CD4-positive, CD25-positive, alpha-beta regulatory T cell (primary cell): ENCODE results near the gene TBC1D17. TPM values are rescaled to one million over a fixed set of nuclear protein-coding genes. Genes with fewer than 3 reads are reported as not detected.

Experiments used
- ATAC-seq, 2 donors: fragments of 150-1000 bp; cut with Tn5 transposase; one replicate each; pipeline ENCODE4 v1.10.0; 2021; ENCODE audit warnings: low read depth in 2 of 2, moderate number of reproducible peaks in 2 of 2, moderate library complexity in 1 of 2
- DNase-seq, 3 donors: peaks; one replicate each; pipeline versions ENCODE4 v3.0.0 to v3.0.0-alpha.2; 2012 to 2022; ENCODE audit warnings: mixed read lengths in 1 of 3
- H3K27ac ChIP-seq: one replicate; pipeline ENCODE4 v1.7.0; 2013; ENCODE audit warnings: mild to moderate bottlenecking, low read length; ENCODE audit not compliant: insufficient read depth, poor library complexity, severe bottlenecking
- H3K27me3 ChIP-seq: one replicate; pipeline ENCODE4 v1.7.0; 2013; ENCODE audit warnings: low read length; ENCODE audit not compliant: control insufficient read depth, insufficient read depth
- H3K36me3 ChIP-seq: one replicate; pipeline ENCODE4 v1.7.0; 2013; ENCODE audit warnings: mild to moderate bottlenecking, low read length, moderate library complexity; ENCODE audit not compliant: control insufficient read depth, insufficient read depth
- H3K4me1 ChIP-seq: 2 replicates; pipeline ENCODE4 v1.7.0; 2013; ENCODE audit warnings: mild to moderate bottlenecking, low read length; ENCODE audit not compliant: insufficient read depth, control insufficient read depth, poor library complexity, severe bottlenecking
- H3K4me3 ChIP-seq: one replicate; pipeline ENCODE4 v1.7.0; 2013; ENCODE audit warnings: low read depth, mild to moderate bottlenecking, low read length, moderate library complexity
- H3K9me3 ChIP-seq, 2 experiments: 1 replicate in 1 of 2; 2 replicates in 1 of 2; pipeline ENCODE4 v1.7.0; 2013; ENCODE audit warnings: low read length in 2 of 2, mild to moderate bottlenecking in 1 of 2, moderate library complexity in 1 of 2; ENCODE audit not compliant: control insufficient read depth in 2 of 2
- H3K27ac Mint-ChIP-seq, 3 donors: one replicate each; pipeline ENCODE4 v1.8.0; 2020 to 2022; ENCODE audit warnings: mild to moderate bottlenecking in 3 of 3, mixed read lengths in 3 of 3, moderate library complexity in 2 of 3
- H3K27me3 Mint-ChIP-seq: one replicate; pipeline ENCODE4 v1.8.0; 2022; ENCODE audit warnings: mild to moderate bottlenecking, mixed read lengths
- H3K36me3 Mint-ChIP-seq: one replicate; pipeline ENCODE4 v1.8.0; 2020; ENCODE audit warnings: mixed read lengths
- H3K4me1 Mint-ChIP-seq, 4 donors: one replicate each; pipeline ENCODE4 v1.8.0; 2020 to 2022; ENCODE audit warnings: mixed read lengths in 4 of 4, mild to moderate bottlenecking in 1 of 4
- H3K4me3 Mint-ChIP-seq, 4 donors: one replicate each; pipeline ENCODE4 v1.8.0; 2020 to 2022; ENCODE audit warnings: mild to moderate bottlenecking in 4 of 4, mixed read lengths in 4 of 4, moderate library complexity in 3 of 4
- H3K9me3 Mint-ChIP-seq, 7 donors: one replicate each; pipeline ENCODE4 v1.8.0; 2020 to 2022; ENCODE audit warnings: mixed read lengths in 7 of 7, mild to moderate bottlenecking in 3 of 7, moderate library complexity in 2 of 7
- polyA plus RNA-seq, 4 donors: library from polyadenylated mRNA; unstranded; fragments of 300-500 nt; fragmentation: Illumina TruSeq; gene quantifications; one replicate each; pipeline ENCODE4 v1.2.3, GENCODE V29; 2021
- total RNA-seq: library from RNA; stranded (reverse); gene quantifications from one replicate; pipeline ENCODE4 v1.2.3, GENCODE V29; 2022

TBC1D17 gene
- total and polyA plus RNA-seq, 5 donors from 2014 or later: 8.8 to 48.1 (median 9.3) TPM

- Histone ChIP-seq H3K9me3 (no peaks in the 10 kb centered on the region), H3K4me1 (no peaks in the 10 kb centered on the region), H3K27me3 (no peaks in the 10 kb centered on the region), H3K36me3 (peaks cover 69% of the 10 kb centered on the region), H3K4me3 (no peak overlapping the region), H3K27ac (no peak overlapping the region)
- Mint-ChIP-seq H3K27ac (no peak overlapping the region), H3K4me3 (no peak overlapping the region), H3K36me3 (peaks cover 30% of the 10 kb centered on the region), H3K27me3 (no peaks in the 10 kb centered on the region), H3K9me3 (no peaks in the 10 kb centered on the region), H3K4me1 (peaks cover 0 to 3% (median 0%) of the 10 kb centered on the region in 4 donors)
- no peak for ATAC-seq
- no peak for DNase-seq
Measured at GRCh38 chr19:49835562-49835961, 41.9 kb upstream of the TBC1D17 start.

- Histone ChIP-seq H3K4me1 (no peaks in the 10 kb centered on the region), H3K9me3 (no peaks in the 10 kb centered on the region), H3K27me3 (no peaks in the 10 kb centered on the region), H3K27ac (no peak overlapping the region), H3K36me3 (peaks cover 64% of the 10 kb centered on the region), H3K4me3 (no peak overlapping the region)
- DNase-seq (no peak), ATAC-seq (no peak)
- Mint-ChIP-seq H3K36me3 (peaks cover 30% of the 10 kb centered on the region), H3K9me3 (no peaks in the 10 kb centered on the region), H3K27me3 (no peaks in the 10 kb centered on the region), H3K27ac (no peak overlapping the region), H3K4me1 (peaks cover 0 to 3% (median 0%) of the 10 kb centered on the region in 4 donors), H3K4me3 (no peak overlapping the region)
Measured at GRCh38 chr19:49836176-49837008, 41.1 kb upstream of the TBC1D17 start.

- no peaks in the 10 kb centered on the region for H3K4me1 ChIP-seq
- peaks cover 27% of the 10 kb centered on the region for H3K36me3 Mint-ChIP-seq
- H3K4me1 Mint-ChIP-seq: peaks cover 0 to 3% (median 0%) of the 10 kb centered on the region in 4 donors
- H3K27ac ChIP-seq: no peak overlapping the region
- H3K4me3 ChIP-seq: no peak overlapping the region
- H3K4me3 Mint-ChIP-seq: no peak overlapping the region
- DNase-seq (no peak), ATAC-seq (no peak)
- H3K9me3 Mint-ChIP-seq: no peaks in the 10 kb centered on the region
- H3K36me3 ChIP-seq: peaks cover 61% of the 10 kb centered on the region
- H3K9me3 ChIP-seq: no peaks in the 10 kb centered on the region
- H3K27me3 ChIP-seq: no peaks in the 10 kb centered on the region
- H3K27me3 Mint-ChIP-seq: no peaks in the 10 kb centered on the region
- H3K27ac Mint-ChIP-seq: no peak overlapping the region
Measured at GRCh38 chr19:49837009-49837310, 40.5 kb upstream of the TBC1D17 start.

- H3K27ac Mint-ChIP-seq: peak overlapping the region in 1 of 3 donors; percentile 50
- Histone ChIP-seq H3K4me1 (no peaks in the 10 kb centered on the region), H3K27me3 (no peaks in the 10 kb centered on the region), H3K9me3 (no peaks in the 10 kb centered on the region), H3K27ac (no peak overlapping the region), H3K36me3 (peaks cover 56% of the 10 kb centered on the region), H3K4me3 (no peak overlapping the region)
- no peak for DNase-seq
- H3K27me3 Mint-ChIP-seq: no peaks in the 10 kb centered on the region
- no peaks in the 10 kb centered on the region for H3K9me3 Mint-ChIP-seq
- ATAC-seq: no peak
- H3K36me3 Mint-ChIP-seq: peaks cover 24% of the 10 kb centered on the region
- no peak overlapping the region for H3K4me3 Mint-ChIP-seq
- peaks cover 0 to 1% (median 0%) of the 10 kb centered on the region in 4 donors for H3K4me1 Mint-ChIP-seq
Measured at GRCh38 chr19:49837425-49837824, 40.1 kb upstream of the TBC1D17 start.

- peaks cover 43% of the 10 kb centered on the region for H3K36me3 ChIP-seq
- H3K27me3 ChIP-seq: no peaks in the 10 kb centered on the region
- no peak for DNase-seq
- no peak overlapping the region for H3K4me3 ChIP-seq
- H3K27me3 Mint-ChIP-seq: no peaks in the 10 kb centered on the region
- H3K36me3 Mint-ChIP-seq: peaks cover 12% of the 10 kb centered on the region
- H3K9me3 Mint-ChIP-seq: no peaks in the 10 kb centered on the region
- H3K9me3 ChIP-seq: no peaks in the 10 kb centered on the region
- H3K4me3 Mint-ChIP-seq: no peak overlapping the region
- H3K27ac ChIP-seq: no peak overlapping the region
- ATAC-seq: no peak
- no peaks in the 10 kb centered on the region for H3K4me1 Mint-ChIP-seq
- H3K27ac Mint-ChIP-seq: no peak overlapping the region
- no peaks in the 10 kb centered on the region for H3K4me1 ChIP-seq
Measured at GRCh38 chr19:49838885-49839588, 38.5 kb upstream of the TBC1D17 start.

- H3K36me3 ChIP-seq: peaks cover 36% of the 10 kb centered on the region
- ATAC-seq: no peak
- no peaks in the 10 kb centered on the region for H3K9me3 Mint-ChIP-seq
Measured at GRCh38 chr19:49839713-49840112, 37.8 kb upstream of the TBC1D17 start.

GRCh38 chr19:49840321-49840720, 37.2 kb upstream of the TBC1D17 start:
- no peak overlapping the region for H3K4me3 ChIP-seq
- peaks cover 7% of the 10 kb centered on the region for H3K36me3 Mint-ChIP-seq
- DNase-seq (no peak), ATAC-seq (no peak)
- H3K4me1 Mint-ChIP-seq: no peaks in the 10 kb centered on the region
- no peaks in the 10 kb centered on the region for H3K9me3 ChIP-seq
- H3K4me3 Mint-ChIP-seq: no peak overlapping the region
- peaks cover 30% of the 10 kb centered on the region for H3K36me3 ChIP-seq
- H3K27ac Mint-ChIP-seq: no peak overlapping the region
- H3K27me3 ChIP-seq: no peaks in the 10 kb centered on the region
- no peaks in the 10 kb centered on the region for H3K9me3 Mint-ChIP-seq
- H3K27ac ChIP-seq: no peak overlapping the region
- no peaks in the 10 kb centered on the region for H3K27me3 Mint-ChIP-seq
- no peaks in the 10 kb centered on the region for H3K4me1 ChIP-seq

More at GRCh38 chr19:49839713-49840112, 37.8 kb upstream of the TBC1D17 start:
- Mint-ChIP-seq H3K4me3 (no peak overlapping the region), H3K36me3 (peaks cover 9% of the 10 kb centered on the region), H3K4me1 (no peaks in the 10 kb centered on the region), H3K27me3 (no peaks in the 10 kb centered on the region), H3K27ac (no peak overlapping the region)
- Histone ChIP-seq H3K27ac (no peak overlapping the region), H3K27me3 (no peaks in the 10 kb centered on the region), H3K4me3 (no peak overlapping the region), H3K4me1 (no peaks in the 10 kb centered on the region), H3K9me3 (no peaks in the 10 kb centered on the region)
- no peak for DNase-seq
